Body of pancreas (tissue), 4 donors: Measurements from ENCODE around the gene SPTB. TPM values are rescaled to one million over a fixed set of nuclear protein-coding genes. Genes with fewer than 3 reads are reported as not detected.
"Not testable (repeated sequence)": the region's sequence is repeated elsewhere in the genome, so short reads cannot be mapped to it uniquely, and the experiment has no call there.

ENCODE experiments used
- ATAC-seq: fragments of 150-250 bp; one replicate; pipeline ENCODE4 v1.9.1; 2016
- DNase-seq, 4 donors: peaks; one replicate each; pipeline ENCODE4 v3.0.0-alpha.2; 2019
- H3K27ac ChIP-seq, 4 donors: fragments of 200-600 bp; sonication (generic); 1 replicate in 3 of 4; 2 replicates in 1 of 4; pipeline versions ENCODE4 v1.5.1 to v1.6.1; 2016 to 2019; ENCODE audit warnings: mild to moderate bottlenecking in 1 of 4, mixed read lengths in 1 of 4, moderate library complexity in 1 of 4
- H3K27me3 ChIP-seq, 2 donors: fragments of 200-600 bp; sonication (generic); one replicate each; pipeline ENCODE4 v1.6.0; 2016; ENCODE audit warnings: mild to moderate bottlenecking in 1 of 2
- H3K36me3 ChIP-seq, 2 donors: fragments of 200-600 bp; sonication (generic); replicated peaks in 1 of 2; 2 replicates each; pipeline ENCODE4 v1.5.1; 2016; ENCODE audit warnings: low read depth in 2 of 2; ENCODE audit not compliant: insufficient read depth in 1 of 2
- H3K4me1 ChIP-seq: fragments of 200-600 bp; sonication (generic); one replicate; pipeline ENCODE4 v1.6.0; 2016
- H3K4me3 ChIP-seq, 2 donors: fragments of 200-600 bp; sonication (generic); 1 replicate in 1 of 2; 2 replicates in 1 of 2; pipeline ENCODE4 v1.5.1; 2016 to 2019
- H3K9me3 ChIP-seq, 3 donors: fragments of 200-600 bp; sonication (generic); 1 replicate in 2 of 3; 2 replicates in 1 of 3; pipeline ENCODE4 v1.5.1; 2016
- CTCF ChIP-seq, 7 experiments: fragments of 450-650 bp in 4 of 7; fragments of 200-600 bp in 3 of 7; sonication (generic) in 3 of 7; IDR thresholded peaks; one replicate each; pipeline ENCODE4 v1.5.1; 2016 to 2019; ENCODE audit warnings: antibody characterized with exemption in 7 of 7
- POLR2A ChIP-seq, 3 donors: fragments of 450-650 bp; IDR thresholded peaks; one replicate each; pipeline ENCODE4 v1.6.1; 2016; ENCODE audit warnings: antibody characterized with exemption in 3 of 3, mild to moderate bottlenecking in 2 of 3
- WGBS, 2 donors: methylation state at CpG; one replicate each; pipeline ENCODE4 v1.1.5; 2017; 5-methylcytosine and 5-hydroxymethylcytosine counted together
- intact Hi-C: fragments of 100-400 bp; cut with DNase I; formaldehyde crosslinking; loops from one replicate; pipeline ENCODE4 v1.15.1; 2023
- total RNA-seq, 2 donors: library from RNA; depleted of rRNA; stranded (reverse); fragments of >200 nt; gene quantifications; one replicate each; pipeline ENCODE4 v1.1.0, GENCODE V29; 2016

Gene SPTB
- total RNA-seq, 2 donors from 2014 or later = 3.4 to 8.6 TPM

- H3K27ac ChIP-seq = no peak overlapping the region
- no peak for DNase-seq
- WGBS, 2 donors = 75 to 91% methylated on average over 2 of the region's 2 CpGs
- no peaks in the 10 kb centered on the region for H3K9me3 ChIP-seq
- no peaks in the 10 kb centered on the region for H3K36me3 ChIP-seq
- intact Hi-C loops = no loop called here
- TF ChIP-seq CTCF (IDR thresholded peaks at IDR 0.05) (no peak), POLR2A (IDR thresholded peaks at IDR 0.05) (no peak)
- no peak overlapping the region for H3K4me3 ChIP-seq
- no peak for ATAC-seq
- peaks cover 19% of the 10 kb centered on the region for H3K4me1 ChIP-seq
- no peaks in the 10 kb centered on the region for H3K27me3 ChIP-seq
Measured at GRCh38 chr14:64915797-64916196, 36.1 kb upstream of the SPTB start.

GRCh38 chr14:64915029-64915424 is 35.3 kb upstream of the SPTB start:
- no peaks in the 10 kb centered on the region for H3K27me3 ChIP-seq
- H3K4me3 ChIP-seq = peak overlapping the region in 1 of 2 donors; percentile 82
- H3K27ac ChIP-seq = peak overlapping the region in 3 of 4 donors; percentile 76 to 95 (median 93)
- 23 to 27% methylated on average over 4 of the region's 4 CpGs for WGBS, 2 donors
- ATAC-seq = no peak
- TF ChIP-seq POLR2A (IDR thresholded peaks at IDR 0.05) (no peak), CTCF (IDR thresholded peaks at IDR 0.05) (no peak)
- peaks cover 19% of the 10 kb centered on the region for H3K4me1 ChIP-seq
- intact Hi-C loops = no loop called here
- DNase-seq = no peak
- no peaks in the 10 kb centered on the region for H3K9me3 ChIP-seq
- no peaks in the 10 kb centered on the region for H3K36me3 ChIP-seq

- Histone ChIP-seq H3K4me1 (peaks cover 19% of the 10 kb centered on the region), H3K4me3 (peak within 1 kb of the TSS; percentile 69 to 82), H3K36me3 (no peaks in the 10 kb centered on the region), H3K27me3 (no peaks in the 10 kb centered on the region), H3K9me3 (no peaks in the 10 kb centered on the region), H3K27ac (peak within 1 kb of the TSS; percentile 76 to 95 (median 90))
- DNase-seq (peak; percentile 100), ATAC-seq (peak; percentile 100)
- WGBS, 2 donors = 1% methylated on average over 13 to 49 of the region's 49 CpGs
- intact Hi-C loops = no loop called here
- TF ChIP-seq POLR2A (IDR thresholded peaks at IDR 0.05) (peak; percentile 82 to 94 (median 93)), CTCF (IDR thresholded peaks at IDR 0.05) (no peak)
Measured at GRCh38 chr14:64914237-64915028, 34.7 kb upstream of the SPTB start, which contains the start of gene CHURC1. CHURC1 (plus strand) TSS chr14:64914455; CDS start chr14:64914496, 41 bp downstream.

- H3K36me3 ChIP-seq, intact Hi-C loops, H3K9me3 ChIP-seq, H3K4me3 ChIP-seq, H3K27me3 ChIP-seq, DNase-seq, ATAC-seq: not testable (repeated sequence)
- Histone ChIP-seq H3K27ac (peak overlapping the region in 2 of 4 donors; percentile 93 to 95), H3K4me1 (peaks cover 16% of the 10 kb centered on the region)
- WGBS, 2 donors = 55 to 71% methylated on average over 5 of the region's 5 CpGs
Measured at GRCh38 chr14:64913477-64913876, 33.8 kb upstream of the SPTB start.

- peaks cover 12% of the 10 kb centered on the region for H3K4me1 ChIP-seq
- 27 to 34% methylated on average over 1 of the region's 1 CpG for WGBS, 2 donors
- no peak overlapping the region for H3K27ac ChIP-seq
- intact Hi-C loops = no loop called here
- no peaks in the 10 kb centered on the region for H3K27me3 ChIP-seq
- H3K36me3 ChIP-seq = no peaks in the 10 kb centered on the region
- no peak for TF ChIP-seq CTCF (IDR thresholded peaks at IDR 0.05)
- TF ChIP-seq POLR2A (IDR thresholded peaks at IDR 0.05) = no peak
- no peak overlapping the region for H3K4me3 ChIP-seq
- no peak for ATAC-seq
- no peak for DNase-seq
- H3K9me3 ChIP-seq = no peaks in the 10 kb centered on the region
Measured at GRCh38 chr14:64912261-64912660, 32.6 kb upstream of the SPTB start.
